ENCODE data around the gene SLC17A7.

Gene SLC17A7

DNA sequence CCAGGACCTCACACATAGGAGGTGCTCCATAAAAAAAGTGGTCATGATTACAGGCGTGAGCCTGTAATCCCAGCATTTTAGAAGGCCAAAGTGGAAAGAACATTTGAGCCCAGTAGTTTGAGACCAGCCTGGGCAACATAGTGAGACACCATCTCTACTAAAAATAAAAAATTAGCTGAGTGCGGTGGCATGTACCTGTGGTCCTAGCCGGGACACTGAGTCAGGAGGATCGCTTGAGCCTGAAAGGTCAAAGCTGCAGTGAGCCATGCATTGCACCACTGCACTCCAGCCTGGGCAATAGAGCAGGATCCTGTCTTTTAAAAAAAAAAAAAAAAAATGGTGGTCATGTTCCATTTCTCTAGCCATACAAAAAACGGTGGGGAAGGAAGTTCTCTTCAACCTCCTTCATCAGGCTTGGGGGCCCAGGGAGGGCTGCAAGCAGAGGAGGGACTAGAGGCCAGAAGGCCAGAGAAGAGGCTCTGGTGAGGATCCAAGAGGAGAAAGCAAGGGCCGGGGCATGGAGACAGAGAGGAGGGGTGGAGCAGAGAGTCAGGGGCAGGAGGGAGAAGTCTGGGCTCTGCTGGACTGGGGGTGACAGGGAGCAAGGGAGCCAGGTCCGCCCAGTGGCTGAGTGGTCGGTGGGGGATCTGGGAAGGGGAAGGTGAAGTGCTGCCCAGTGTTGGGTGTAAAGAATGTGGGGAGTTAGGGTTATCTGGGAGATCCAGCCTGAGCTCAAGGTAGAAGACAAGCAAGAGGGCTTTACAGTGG, 44.4 kb downstream of the SLC17A7 start:
- H2BK120ac ChIP-seq (ENCODE audit: insufficient read depth, low read length, poor library complexity): no peak overlapping the region
- no peaks in the 10 kb centered on the region for H3K79me1 ChIP-seq (ENCODE audit: low read length)
- no peak overlapping the region for H3K14ac ChIP-seq (ENCODE audit: low read length)
- H4K8ac ChIP-seq (ENCODE audit: low read depth, low read length): no peak overlapping the region
- H3K23ac ChIP-seq (ENCODE audit: low read length): no peak overlapping the region
- no peak for DNase-seq
- H2BK5ac ChIP-seq (ENCODE audit: low read depth, low read length, poor library complexity): no peak overlapping the region
- H3K4me2 ChIP-seq (ENCODE audit: low read length): no peak overlapping the region
- no peak overlapping the region for H3K18ac ChIP-seq (ENCODE audit: low read length)
- H3K27me3 ChIP-seq (ENCODE audit: insufficient read depth, low read length): no peaks in the 10 kb centered on the region
- H2BK12ac ChIP-seq (ENCODE audit: low read length): no peak overlapping the region
- no peak overlapping the region for H4K12ac ChIP-seq (ENCODE audit: low read depth, low read length)
- no peak overlapping the region for H3K4ac ChIP-seq (ENCODE audit: low read depth, low read length)
- no peaks in the 10 kb centered on the region for H3K4me1 ChIP-seq (ENCODE audit: control insufficient read depth in 1 of 2, insufficient read depth in 2 of 2, low read length in 2 of 2)
- H3K4me3 ChIP-seq (ENCODE audit: low read depth, low read length): no peak overlapping the region
- H3K79me2 ChIP-seq (ENCODE audit: control insufficient read depth, insufficient read depth, low read length, poor library complexity): no peaks in the 10 kb centered on the region
- no peak overlapping the region for H2AFZ ChIP-seq (ENCODE audit: insufficient read depth, low read length, poor library complexity)
- H4K91ac ChIP-seq (ENCODE audit: low read depth, low read length): no peak overlapping the region
- H3K9ac ChIP-seq (ENCODE audit: low read length): no peak overlapping the region
- no peaks in the 10 kb centered on the region for H3K9me3 ChIP-seq (ENCODE audit: insufficient read depth, low read depth, low read length)
- H2AK5ac ChIP-seq (ENCODE audit: low read length): no peak overlapping the region
- no peaks in the 10 kb centered on the region for H3K36me3 ChIP-seq (ENCODE audit: control insufficient read depth in 1 of 2, insufficient read depth in 2 of 2, low read length in 2 of 2)
- no peak overlapping the region for H3K27ac ChIP-seq (ENCODE audit: low read depth, low read length)
- no CpG with 5 or more reads among the region's 8 CpGs for WGBS (ENCODE audit: extremely low coverage, insufficient coverage, insufficient read length)

- no peak overlapping the region for H3K27ac ChIP-seq (ENCODE audit: low read depth, low read length)
- no CpG with 5 or more reads among the region's 15 CpGs for WGBS (ENCODE audit: extremely low coverage, insufficient coverage, insufficient read length)
- H2AFZ ChIP-seq (ENCODE audit: insufficient read depth, low read length, poor library complexity): no peak overlapping the region
- no peak overlapping the region for H3K4me3 ChIP-seq (ENCODE audit: low read depth, low read length)
- H4K91ac ChIP-seq (ENCODE audit: low read depth, low read length): no peak overlapping the region
- DNase-seq: no peak
- no peak overlapping the region for H2BK120ac ChIP-seq (ENCODE audit: insufficient read depth, low read length, poor library complexity)
- H3K4me1 ChIP-seq (ENCODE audit: control insufficient read depth in 1 of 2, insufficient read depth in 2 of 2, low read length in 2 of 2): no peaks in the 10 kb centered on the region
- H3K4me2 ChIP-seq (ENCODE audit: low read length): no peak overlapping the region
- H3K9ac ChIP-seq (ENCODE audit: low read length): no peak overlapping the region
- no peak overlapping the region for H3K18ac ChIP-seq (ENCODE audit: low read length)
- no peaks in the 10 kb centered on the region for H3K79me1 ChIP-seq (ENCODE audit: low read length)
- no peak overlapping the region for H2BK12ac ChIP-seq (ENCODE audit: low read length)
- H3K4ac ChIP-seq (ENCODE audit: low read depth, low read length): no peak overlapping the region
- no peak overlapping the region for H2AK5ac ChIP-seq (ENCODE audit: low read length)
- no peaks in the 10 kb centered on the region for H3K79me2 ChIP-seq (ENCODE audit: control insufficient read depth, insufficient read depth, low read length, poor library complexity)
- H4K8ac ChIP-seq (ENCODE audit: low read depth, low read length): no peak overlapping the region
- H3K14ac ChIP-seq (ENCODE audit: low read length): no peak overlapping the region
- H3K27me3 ChIP-seq (ENCODE audit: insufficient read depth, low read length): no peaks in the 10 kb centered on the region
- no peak overlapping the region for H3K23ac ChIP-seq (ENCODE audit: low read length)
- no peaks in the 10 kb centered on the region for H3K36me3 ChIP-seq (ENCODE audit: control insufficient read depth in 1 of 2, insufficient read depth in 2 of 2, low read length in 2 of 2)
- H3K9me3 ChIP-seq (ENCODE audit: insufficient read depth, low read depth, low read length): no peaks in the 10 kb centered on the region
- H4K12ac ChIP-seq (ENCODE audit: low read depth, low read length): no peak overlapping the region
- H2BK5ac ChIP-seq (ENCODE audit: low read depth, low read length, poor library complexity): no peak overlapping the region
Measured at GRCh38 chr19:49395581-49396407, 45.5 kb downstream of the SLC17A7 start.

DNA sequence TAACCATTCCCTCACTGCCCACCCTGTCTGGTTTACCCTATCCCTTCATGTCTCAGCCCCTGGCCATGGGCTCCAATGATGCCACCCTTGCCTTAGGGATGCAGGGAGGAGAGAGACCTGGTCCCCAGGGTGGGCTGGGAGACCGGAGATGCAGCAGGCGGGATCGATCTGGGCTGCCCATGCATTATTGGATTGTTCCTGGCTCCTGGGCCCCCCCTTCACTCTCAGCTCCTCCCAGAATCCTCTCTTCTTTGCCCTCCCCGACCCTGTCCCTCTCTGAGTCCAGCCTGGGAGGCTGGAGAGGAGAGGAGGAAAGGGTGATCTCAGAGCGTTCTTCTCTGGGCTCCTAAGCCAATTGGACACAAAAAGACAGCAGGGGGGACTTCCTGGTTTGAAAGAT, 47.4 kb downstream of the SLC17A7 start:
- no peak overlapping the region for H3K4me2 ChIP-seq (ENCODE audit: low read length)
- no peak overlapping the region for H4K91ac ChIP-seq (ENCODE audit: low read depth, low read length)
- H3K9ac ChIP-seq (ENCODE audit: low read length): no peak overlapping the region
- H2BK120ac ChIP-seq (ENCODE audit: insufficient read depth, low read length, poor library complexity): no peak overlapping the region
- no peak overlapping the region for H3K4ac ChIP-seq (ENCODE audit: low read depth, low read length)
- no peaks in the 10 kb centered on the region for H3K4me1 ChIP-seq (ENCODE audit: control insufficient read depth in 1 of 2, insufficient read depth in 2 of 2, low read length in 2 of 2)
- H3K36me3 ChIP-seq (ENCODE audit: control insufficient read depth in 1 of 2, insufficient read depth in 2 of 2, low read length in 2 of 2): no peaks in the 10 kb centered on the region
- no peaks in the 10 kb centered on the region for H3K27me3 ChIP-seq (ENCODE audit: insufficient read depth, low read length)
- no peak overlapping the region for H3K18ac ChIP-seq (ENCODE audit: low read length)
- no peak overlapping the region for H4K8ac ChIP-seq (ENCODE audit: low read depth, low read length)
- no peak overlapping the region for H2BK5ac ChIP-seq (ENCODE audit: low read depth, low read length, poor library complexity)
- no peak for DNase-seq
- H3K79me2 ChIP-seq (ENCODE audit: control insufficient read depth, insufficient read depth, low read length, poor library complexity): no peaks in the 10 kb centered on the region
- no peak overlapping the region for H2AK5ac ChIP-seq (ENCODE audit: low read length)
- no CpG with 5 or more reads among the region's 5 CpGs for WGBS (ENCODE audit: extremely low coverage, insufficient coverage, insufficient read length)
- H3K9me3 ChIP-seq (ENCODE audit: insufficient read depth, low read depth, low read length): no peaks in the 10 kb centered on the region
- no peak overlapping the region for H3K4me3 ChIP-seq (ENCODE audit: low read depth, low read length)
- no peak overlapping the region for H2AFZ ChIP-seq (ENCODE audit: insufficient read depth, low read length, poor library complexity)
- H3K14ac ChIP-seq (ENCODE audit: low read length): no peak overlapping the region
- no peak overlapping the region for H3K27ac ChIP-seq (ENCODE audit: low read depth, low read length)
- no peak overlapping the region for H2BK12ac ChIP-seq (ENCODE audit: low read length)
- H3K23ac ChIP-seq (ENCODE audit: low read length): no peak overlapping the region
- no peak overlapping the region for H4K12ac ChIP-seq (ENCODE audit: low read depth, low read length)
- no peaks in the 10 kb centered on the region for H3K79me1 ChIP-seq (ENCODE audit: low read length)

DNA sequence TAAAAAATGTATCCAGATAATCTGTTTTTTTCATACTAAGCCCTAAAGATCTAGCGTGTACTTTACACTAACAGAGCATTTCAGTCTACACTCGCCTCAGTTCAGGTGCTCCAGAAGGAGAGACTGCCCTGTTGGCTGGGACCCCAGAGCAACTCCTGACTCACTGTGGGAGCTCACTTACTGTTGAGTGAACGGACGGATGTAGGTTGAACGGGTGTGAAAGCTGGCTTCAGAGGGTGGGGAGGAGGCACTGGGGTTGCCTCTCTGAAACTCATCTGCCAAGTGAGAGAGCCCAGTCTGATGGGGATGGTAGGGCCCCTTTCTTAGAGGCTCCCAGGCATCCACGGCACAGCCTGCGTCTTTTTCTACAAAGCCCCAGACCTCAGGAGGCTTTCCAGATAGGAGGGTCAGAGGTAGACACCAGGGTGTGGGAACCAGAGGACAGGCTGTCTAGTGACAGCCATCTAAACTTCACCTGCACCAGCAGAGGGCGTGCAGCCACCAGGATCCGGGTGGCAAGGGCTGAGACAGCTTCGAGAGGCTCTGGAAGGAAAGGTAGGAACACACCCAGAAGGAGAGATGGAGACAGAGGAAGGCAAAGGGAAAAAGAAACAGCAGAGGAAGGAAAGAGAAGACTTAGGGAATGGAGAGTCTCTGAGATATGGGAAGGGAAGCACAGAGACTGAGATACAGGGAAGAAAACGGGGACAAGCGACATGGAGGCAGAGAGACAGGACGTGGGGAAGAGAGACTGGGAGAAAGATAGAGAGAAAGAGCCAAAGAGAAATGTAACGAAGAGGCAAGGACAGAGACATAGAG, 49.5 kb downstream of the SLC17A7 start:
- Histone ChIP-seq H4K8ac (ENCODE audit: low read depth, low read length) (no peak overlapping the region), H3K9me3 (ENCODE audit: insufficient read depth, low read depth, low read length) (no peaks in the 10 kb centered on the region), H2AFZ (ENCODE audit: insufficient read depth, low read length, poor library complexity) (no peak overlapping the region), H3K79me1 (ENCODE audit: low read length) (no peaks in the 10 kb centered on the region), H3K9ac (ENCODE audit: low read length) (no peak overlapping the region), H3K4me1 (ENCODE audit: control insufficient read depth in 1 of 2, insufficient read depth in 2 of 2, low read length in 2 of 2) (no peaks in the 10 kb centered on the region), H3K23ac (ENCODE audit: low read length) (no peak overlapping the region), H3K14ac (ENCODE audit: low read length) (no peak overlapping the region), H3K4me2 (ENCODE audit: low read length) (no peak overlapping the region), H4K91ac (ENCODE audit: low read depth, low read length) (no peak overlapping the region), H3K36me3 (ENCODE audit: control insufficient read depth in 1 of 2, insufficient read depth in 2 of 2, low read length in 2 of 2) (no peaks in the 10 kb centered on the region), H2AK5ac (ENCODE audit: low read length) (no peak overlapping the region), H3K27me3 (ENCODE audit: insufficient read depth, low read length) (no peaks in the 10 kb centered on the region), H3K18ac (ENCODE audit: low read length) (no peak overlapping the region), H3K79me2 (ENCODE audit: control insufficient read depth, insufficient read depth, low read length, poor library complexity) (no peaks in the 10 kb centered on the region), H3K27ac (ENCODE audit: low read depth, low read length) (no peak overlapping the region), H3K4ac (ENCODE audit: low read depth, low read length) (no peak overlapping the region), H3K4me3 (ENCODE audit: low read depth, low read length) (no peak overlapping the region), H2BK12ac (ENCODE audit: low read length) (no peak overlapping the region), H4K12ac (ENCODE audit: low read depth, low read length) (no peak overlapping the region), H2BK5ac (ENCODE audit: low read depth, low read length, poor library complexity) (no peak overlapping the region), H2BK120ac (ENCODE audit: insufficient read depth, low read length, poor library complexity) (no peak overlapping the region)
- DNase-seq: peak; percentile 73 to 83
- WGBS (ENCODE audit: extremely low coverage, insufficient coverage, insufficient read length): no CpG with 5 or more reads among the region's 14 CpGs

All from trophoblast cell (in vitro differentiated cells and primary cell).